ENCODE results near the gene PBX2.

The PBX2 gene

GRCh38 chr6:32177183-32177787 lies 12.7 kb downstream of the PBX2 start:
- Histone ChIP-seq H3K4me3 (ENCODE audit: low read depth, low read length) (peak overlapping the region; percentile 96), H3K27ac (ENCODE audit: low read depth, low read length) (peak overlapping the region; percentile 97), H3K36me3 (ENCODE audit: insufficient read depth, low read length) (no peaks in the 10 kb centered on the region), H2AFZ (ENCODE audit: low read length, unreplicated experiment) (peak overlapping the region; percentile 86), H3K79me2 (ENCODE audit: control insufficient read depth, insufficient read depth, low read length, unreplicated experiment) (peaks cover 47% of the 10 kb centered on the region), H3K27me3 (ENCODE audit: insufficient read depth, low read length) (no peaks in the 10 kb centered on the region), H3K4me1 (ENCODE audit: control insufficient read depth, insufficient read depth, low read length, unreplicated experiment) (peaks cover 19% of the 10 kb centered on the region)

GRCh38 chr6:32176476-32177182 lies 13.4 kb downstream of the PBX2 start:
- Histone ChIP-seq H3K4me1 (ENCODE audit: control insufficient read depth, insufficient read depth, low read length, unreplicated experiment) (peaks cover 19% of the 10 kb centered on the region), H3K27ac (ENCODE audit: low read depth, low read length) (peak overlapping the region; percentile 97), H3K36me3 (ENCODE audit: insufficient read depth, low read length) (no peaks in the 10 kb centered on the region), H2AFZ (ENCODE audit: low read length, unreplicated experiment) (peak overlapping the region; percentile 86), H3K27me3 (ENCODE audit: insufficient read depth, low read length) (no peaks in the 10 kb centered on the region), H3K79me2 (ENCODE audit: control insufficient read depth, insufficient read depth, low read length, unreplicated experiment) (peaks cover 47% of the 10 kb centered on the region), H3K4me3 (ENCODE audit: low read depth, low read length) (peak overlapping the region; percentile 96)

GRCh38 chr6:32175711-32176475 lies 14.1 kb downstream of the PBX2 start, which contains the start of gene AGPAT1:
TSS of gene AGPAT1 (minus strand) at chr6:32176084. CDS start at chr6:32171496, 4,588 bp downstream.
- H3K4me1 ChIP-seq (ENCODE audit: control insufficient read depth, insufficient read depth, low read length, unreplicated experiment): peaks cover 19% of the 10 kb centered on the region
- H3K36me3 ChIP-seq (ENCODE audit: insufficient read depth, low read length): no peaks in the 10 kb centered on the region
- H3K27me3 ChIP-seq (ENCODE audit: insufficient read depth, low read length): no peaks in the 10 kb centered on the region
- H3K79me2 ChIP-seq (ENCODE audit: control insufficient read depth, insufficient read depth, low read length, unreplicated experiment): peaks cover 47% of the 10 kb centered on the region
- peak within 1 kb of the TSS; percentile 96 for H3K4me3 ChIP-seq (ENCODE audit: low read depth, low read length)
- H2AFZ ChIP-seq (ENCODE audit: low read length, unreplicated experiment): peak within 1 kb of the TSS; percentile 86
- peak within 1 kb of the TSS; percentile 97 for H3K27ac ChIP-seq (ENCODE audit: low read depth, low read length)

- Histone ChIP-seq H3K27ac (ENCODE audit: low read depth, low read length) (no peak overlapping the region), H3K36me3 (ENCODE audit: insufficient read depth, low read length) (no peaks in the 10 kb centered on the region; the same call in 1 of the 2 replicates), H3K27me3 (ENCODE audit: insufficient read depth, low read length) (no peaks in the 10 kb centered on the region), H3K79me2 (ENCODE audit: control insufficient read depth, insufficient read depth, low read length, unreplicated experiment) (peaks cover 47% of the 10 kb centered on the region), H3K4me1 (ENCODE audit: control insufficient read depth, insufficient read depth, low read length, unreplicated experiment) (peaks cover 20% of the 10 kb centered on the region), H2AFZ (ENCODE audit: low read length, unreplicated experiment) (peak overlapping the region; percentile 59), H3K4me3 (ENCODE audit: low read depth, low read length) (peak overlapping the region; percentile 96)
Observed at GRCh38 chr6:32175322-32175710, 14.7 kb downstream of the PBX2 start.

GRCh38 chr6:32174416-32174815 lies 15.6 kb downstream of the PBX2 start:
- Histone ChIP-seq H3K27me3 (ENCODE audit: insufficient read depth, low read length) (no peaks in the 10 kb centered on the region), H3K4me1 (ENCODE audit: control insufficient read depth, insufficient read depth, low read length, unreplicated experiment) (peaks cover 24% of the 10 kb centered on the region), H3K36me3 (ENCODE audit: insufficient read depth, low read length) (no peaks in the 10 kb centered on the region; the same call in 1 of the 2 replicates), H3K79me2 (ENCODE audit: control insufficient read depth, insufficient read depth, low read length, unreplicated experiment) (peaks cover 44% of the 10 kb centered on the region), H3K27ac (ENCODE audit: low read depth, low read length) (no peak overlapping the region), H3K4me3 (ENCODE audit: low read depth, low read length) (peak overlapping the region; percentile 96), H2AFZ (ENCODE audit: low read length, unreplicated experiment) (no peak overlapping the region)

- Histone ChIP-seq H3K36me3 (ENCODE audit: insufficient read depth, low read length) (no peaks in the 10 kb centered on the region; the same call in 1 of the 2 replicates), H3K4me1 (ENCODE audit: control insufficient read depth, insufficient read depth, low read length, unreplicated experiment) (peaks cover 35% of the 10 kb centered on the region), H3K27ac (ENCODE audit: low read depth, low read length) (no peak overlapping the region), H3K79me2 (ENCODE audit: control insufficient read depth, insufficient read depth, low read length, unreplicated experiment) (peaks cover 36% of the 10 kb centered on the region), H2AFZ (ENCODE audit: low read length, unreplicated experiment) (no peak overlapping the region), H3K27me3 (ENCODE audit: insufficient read depth, low read length) (no peaks in the 10 kb centered on the region), H3K4me3 (ENCODE audit: low read depth, low read length) (no peak overlapping the region)
Observed at GRCh38 chr6:32173051-32173727, 16.8 kb downstream of the PBX2 start.

- Histone ChIP-seq H3K79me2 (ENCODE audit: control insufficient read depth, insufficient read depth, low read length, unreplicated experiment) (peaks cover 36% of the 10 kb centered on the region), H3K4me3 (ENCODE audit: low read depth, low read length) (no peak overlapping the region), H3K27me3 (ENCODE audit: insufficient read depth, low read length) (no peaks in the 10 kb centered on the region), H3K36me3 (ENCODE audit: insufficient read depth, low read length) (peaks cover 4% of the 10 kb centered on the region; the same call in 1 of the 2 replicates), H2AFZ (ENCODE audit: low read length, unreplicated experiment) (no peak overlapping the region), H3K27ac (ENCODE audit: low read depth, low read length) (no peak overlapping the region), H3K4me1 (ENCODE audit: control insufficient read depth, insufficient read depth, low read length, unreplicated experiment) (peaks cover 27% of the 10 kb centered on the region)
Observed at GRCh38 chr6:32171234-32171633, 18.8 kb downstream of the PBX2 start.

GRCh38 chr6:32170294-32170693 lies 19.7 kb downstream of the PBX2 start:
- Histone ChIP-seq H3K4me1 (ENCODE audit: control insufficient read depth, insufficient read depth, low read length, unreplicated experiment) (peaks cover 26% of the 10 kb centered on the region), H3K27ac (ENCODE audit: low read depth, low read length) (no peak overlapping the region), H3K36me3 (ENCODE audit: insufficient read depth, low read length) (peaks cover 4% of the 10 kb centered on the region; the same call in 1 of the 2 replicates), H3K4me3 (ENCODE audit: low read depth, low read length) (no peak overlapping the region), H2AFZ (ENCODE audit: low read length, unreplicated experiment) (no peak overlapping the region), H3K27me3 (ENCODE audit: insufficient read depth, low read length) (no peaks in the 10 kb centered on the region), H3K79me2 (ENCODE audit: control insufficient read depth, insufficient read depth, low read length, unreplicated experiment) (peaks cover 30% of the 10 kb centered on the region)

- Histone ChIP-seq H3K4me1 (ENCODE audit: control insufficient read depth, insufficient read depth, low read length, unreplicated experiment) (peaks cover 16% of the 10 kb centered on the region), H3K36me3 (ENCODE audit: insufficient read depth, low read length) (peaks cover 4% of the 10 kb centered on the region; the same call in 1 of the 2 replicates), H3K27me3 (ENCODE audit: insufficient read depth, low read length) (no peaks in the 10 kb centered on the region), H3K27ac (ENCODE audit: low read depth, low read length) (no peak overlapping the region), H2AFZ (ENCODE audit: low read length, unreplicated experiment) (no peak overlapping the region), H3K4me3 (ENCODE audit: low read depth, low read length) (no peak overlapping the region), H3K79me2 (ENCODE audit: control insufficient read depth, insufficient read depth, low read length, unreplicated experiment) (peaks cover 17% of the 10 kb centered on the region)
Observed at GRCh38 chr6:32168807-32169591, 21.0 kb downstream of the PBX2 start.

All from ACC112 (cell line).